GM18511 (cell line): ENCODE data around the gene GH1.
"Not testable (repeated sequence)": the region's sequence is repeated elsewhere in the genome, so short reads cannot be mapped to it uniquely, and the experiment has no call there.

ENCODE experiments used
- ATAC-seq: cut with Tn5 transposase; IDR thresholded peaks from one replicate; pipeline ENCODE4 v1.9.1; 2021; ENCODE audit warnings: mild to moderate bottlenecking, moderate library complexity; ENCODE audit not compliant: unreplicated experiment

Gene GH1

GRCh38 chr17:63901971-63902370 is 16.7 kb downstream of the GH1 start:
- ATAC-seq: not testable (repeated sequence)

DNA sequence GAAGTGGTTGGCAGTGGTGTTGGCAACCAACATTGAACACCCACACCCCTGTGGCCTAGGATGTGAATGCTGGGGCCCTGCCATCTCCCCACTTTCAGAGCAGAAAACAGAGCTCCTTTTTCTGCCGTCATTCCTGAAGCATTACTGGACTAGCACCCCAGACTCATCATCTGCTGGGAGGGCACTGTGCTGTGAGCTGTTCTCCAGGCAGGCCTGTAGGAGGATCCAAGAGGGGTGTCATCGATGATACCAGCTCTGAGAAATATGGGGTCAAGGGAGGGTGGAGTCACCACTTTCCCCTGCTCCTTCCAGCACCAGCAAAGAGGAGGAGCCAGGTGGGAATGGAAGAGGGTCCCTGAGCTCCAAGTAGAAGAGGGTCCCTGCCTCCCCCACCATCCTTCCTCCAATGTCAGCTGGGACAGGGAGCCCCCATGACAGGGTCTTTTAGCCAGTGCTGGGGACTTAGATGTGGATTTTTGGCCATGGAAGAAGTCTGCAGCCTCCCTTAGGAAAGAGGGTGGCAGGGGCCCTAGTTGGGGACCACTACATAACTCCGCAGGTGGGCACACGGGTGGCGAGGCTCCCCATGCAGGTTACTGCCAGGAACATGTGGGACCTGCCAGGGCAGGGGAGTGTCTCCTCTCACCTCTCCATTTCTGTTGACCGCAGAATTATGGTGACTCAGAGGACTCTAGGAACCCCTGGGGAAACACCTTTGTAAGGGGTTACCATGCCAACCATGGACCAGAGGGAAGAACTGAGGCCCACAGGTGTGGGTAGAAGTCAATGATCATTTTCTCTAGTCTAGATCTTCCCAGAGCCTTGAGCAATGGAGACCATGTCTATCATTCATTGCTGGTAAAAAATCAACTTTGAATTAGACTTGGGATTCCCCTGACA is 19.5 kb downstream of the GH1 start:
- ATAC-seq: not testable (repeated sequence)

DNA sequence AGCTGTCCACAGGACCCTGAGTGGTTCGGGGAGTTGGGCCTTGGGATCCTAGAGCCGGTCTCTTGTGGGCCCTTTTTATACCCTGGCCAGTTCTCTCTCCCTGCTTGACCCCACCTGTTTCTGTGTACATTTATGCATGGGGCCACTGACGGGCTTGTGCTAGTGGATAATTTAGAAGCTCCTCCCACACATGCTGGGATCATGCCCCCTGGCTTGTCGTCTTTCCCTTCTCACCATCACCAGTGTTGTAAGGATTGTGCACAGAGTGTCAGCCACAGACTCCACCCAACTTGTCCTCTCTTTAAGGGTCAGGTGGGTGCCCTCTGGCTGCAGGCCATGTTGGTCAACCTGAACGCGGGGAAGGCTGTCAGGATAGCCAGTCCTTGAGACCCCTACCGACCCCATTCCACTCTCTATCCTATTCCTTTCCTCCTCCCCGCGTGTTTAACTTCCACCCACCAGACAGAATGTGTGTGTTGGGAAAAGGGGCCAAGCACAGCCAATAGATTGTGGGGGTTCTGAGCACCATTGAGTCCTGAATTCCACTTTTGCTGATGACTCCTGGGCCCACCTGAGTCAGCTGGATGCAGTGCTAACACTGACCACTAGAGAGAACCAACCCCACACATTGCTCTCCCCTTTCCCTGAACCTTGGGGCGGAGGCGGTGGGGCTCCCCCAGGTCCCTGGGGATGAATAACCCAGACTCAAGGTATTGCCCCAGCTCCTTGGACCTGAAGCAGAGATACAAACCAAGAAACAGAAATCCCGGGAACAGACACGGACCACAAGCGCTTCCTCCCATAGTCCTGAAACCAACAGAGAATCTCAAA is 21.9 kb downstream of the GH1 start, which contains the start of gene CSH1:
CSH1 (minus strand) TSS at position 51 of the 831 bp plus-strand sequence. CDS start 63 bp downstream, outside the sequence.
- not testable (repeated sequence) for ATAC-seq

DNA sequence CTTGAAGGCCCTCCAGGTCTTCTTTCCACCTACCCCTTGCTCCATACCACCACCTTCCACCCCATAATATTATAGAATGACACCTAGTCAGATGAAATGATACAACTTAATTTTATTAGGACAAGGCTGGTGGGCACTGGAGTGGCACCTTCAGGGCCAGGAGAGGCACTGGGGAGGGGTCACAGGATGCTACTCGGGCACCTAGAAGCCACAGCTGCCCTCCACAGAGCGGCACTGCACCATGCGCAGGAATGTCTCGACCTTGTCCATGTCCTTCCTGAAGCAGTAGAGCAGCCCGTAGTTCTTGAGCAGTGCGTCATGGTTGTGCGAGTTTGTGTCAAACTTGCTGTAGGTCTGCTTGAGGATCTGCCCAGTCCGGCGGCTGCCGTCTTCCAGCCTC is 23.8 kb downstream of the GH1 start:
- not testable (repeated sequence) for ATAC-seq

DNA sequence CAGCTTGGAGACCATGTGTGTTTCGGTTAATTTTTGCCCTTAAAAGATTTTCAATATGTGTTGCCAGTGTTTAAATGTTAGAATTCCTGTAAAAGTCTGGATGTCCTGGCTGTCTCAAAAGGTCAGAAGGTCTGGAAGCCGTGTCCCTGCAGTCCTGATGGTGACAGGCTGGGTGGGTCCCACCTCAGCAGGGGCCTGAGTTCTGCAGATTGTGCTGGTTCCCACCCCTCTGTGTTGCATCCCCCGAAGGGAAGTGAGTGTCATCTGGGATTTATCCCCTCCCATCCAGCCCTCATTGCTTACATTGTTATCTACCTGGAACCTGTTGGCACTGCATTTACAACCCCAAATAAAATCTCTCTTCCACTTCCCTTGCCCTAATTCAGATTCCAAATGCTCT is 24.6 kb downstream of the GH1 start:
- not testable (repeated sequence) for ATAC-seq

- not testable (repeated sequence) for ATAC-seq
Measured at GRCh38 chr17:63892316-63893037, 26.2 kb downstream of the GH1 start.

GRCh38 chr17:63889026-63889848 is 29.4 kb downstream of the GH1 start:
- ATAC-seq: not testable (repeated sequence)

GRCh38 chr17:63885119-63885518 is 33.5 kb downstream of the GH1 start:
- not testable (repeated sequence) for ATAC-seq

DNA sequence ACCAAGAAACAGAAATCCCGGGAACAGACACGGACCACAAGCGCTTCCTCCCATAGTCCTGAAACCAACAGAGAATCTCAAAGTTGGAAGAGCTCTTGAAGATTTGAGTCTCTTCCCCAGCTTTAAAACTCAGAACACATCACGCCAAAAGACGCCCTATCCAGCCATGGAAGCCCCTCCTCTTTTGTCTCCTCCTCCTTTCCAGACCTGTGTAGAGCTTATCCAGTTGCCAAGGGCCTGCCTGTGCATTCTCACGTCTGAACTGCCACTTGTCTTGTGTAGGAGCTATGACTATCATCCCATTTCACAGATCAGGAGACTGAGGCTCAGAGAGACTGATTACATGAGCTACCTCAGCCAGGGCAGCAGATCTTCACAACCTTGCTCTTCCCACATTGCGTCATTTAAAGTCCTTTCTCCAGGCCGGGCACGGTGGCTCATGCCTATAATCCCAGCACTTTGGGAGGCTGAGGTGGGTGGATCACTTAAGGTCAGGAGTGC is 36.0 kb downstream of the GH1 start:
- not testable (repeated sequence) for ATAC-seq

GRCh38 chr17:63881935-63882601 is 36.6 kb downstream of the GH1 start, which contains the start of gene GH2:
TSS of gene GH2 (minus strand) at chr17:63881944. CDS start at chr17:63881801, 143 bp downstream.
- ATAC-seq: no peak

GRCh38 chr17:63881337-63881736 is 37.3 kb downstream of the GH1 start:
- not testable (repeated sequence) for ATAC-seq

DNA sequence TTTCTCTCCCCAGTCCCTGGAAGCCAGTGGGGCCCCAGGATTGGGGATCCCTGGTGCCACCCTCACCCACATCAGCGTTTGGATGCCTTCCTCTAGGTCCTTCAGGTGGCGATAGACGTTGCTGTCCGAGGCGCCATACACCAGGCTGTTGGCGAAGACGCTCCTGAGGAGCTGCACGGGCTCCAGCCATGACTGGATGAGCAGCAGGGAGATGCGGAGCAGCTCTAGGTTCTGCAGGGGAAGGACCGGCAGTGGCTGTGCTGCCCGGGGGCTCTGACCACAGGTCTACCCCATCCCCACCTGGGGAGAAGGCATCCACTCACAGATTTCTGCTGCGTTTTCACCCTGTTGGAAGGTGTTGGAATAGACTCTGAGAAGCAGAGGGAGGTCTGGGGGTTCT is 37.9 kb downstream of the GH1 start:
- ATAC-seq: no peak

GRCh38 chr17:63878413-63878812 is 40.2 kb downstream of the GH1 start:
- not testable (repeated sequence) for ATAC-seq

DNA sequence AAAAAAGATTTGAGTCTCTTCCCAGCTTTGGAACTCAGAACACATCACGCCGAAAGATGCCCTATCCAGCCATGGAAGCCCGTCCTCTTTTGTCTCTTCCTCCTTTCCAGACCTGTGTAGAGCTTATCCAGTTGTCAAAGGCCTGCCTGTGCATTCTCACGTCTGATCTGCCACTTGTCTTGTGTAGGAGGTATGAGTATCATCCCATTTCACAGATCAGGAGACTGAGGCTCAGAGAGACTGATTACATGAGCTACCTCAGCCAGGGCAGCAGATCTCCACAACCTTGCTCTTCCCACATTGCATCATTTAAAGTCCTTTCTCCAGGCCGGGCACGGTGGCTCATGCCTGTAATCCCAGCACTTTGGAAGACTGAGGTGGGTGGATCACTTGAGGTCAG is 43.9 kb downstream of the GH1 start:
- not testable (repeated sequence) for ATAC-seq

GRCh38 chr17:63874061-63874626 is 44.5 kb downstream of the GH1 start:
- not testable (repeated sequence) for ATAC-seq

DNA sequence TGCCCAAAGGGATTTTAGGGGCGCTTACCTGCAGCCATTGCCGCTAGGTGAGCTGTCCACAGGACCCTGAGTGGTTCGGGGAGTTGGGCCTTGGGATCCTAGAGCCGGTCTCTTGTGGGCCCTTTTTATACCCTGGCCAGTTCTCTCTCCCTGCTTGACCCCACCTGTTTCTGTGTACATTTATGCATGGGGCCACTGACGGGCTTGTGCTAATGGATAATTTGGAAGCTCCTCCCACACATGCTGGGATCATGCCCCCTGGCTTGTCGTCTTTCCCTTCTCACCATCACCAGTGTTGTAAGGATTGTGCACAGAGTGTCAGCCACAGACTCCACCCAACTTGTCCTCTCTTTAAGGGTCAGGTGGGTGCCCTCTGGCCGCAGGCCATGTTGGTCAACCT is 45.1 kb downstream of the GH1 start, which contains the start of gene CSH2:
CSH2 (minus strand) TSS at position 101 of the 400 bp plus-strand sequence; CDS start at position 38, 63 bp downstream.
- not testable (repeated sequence) for ATAC-seq

DNA sequence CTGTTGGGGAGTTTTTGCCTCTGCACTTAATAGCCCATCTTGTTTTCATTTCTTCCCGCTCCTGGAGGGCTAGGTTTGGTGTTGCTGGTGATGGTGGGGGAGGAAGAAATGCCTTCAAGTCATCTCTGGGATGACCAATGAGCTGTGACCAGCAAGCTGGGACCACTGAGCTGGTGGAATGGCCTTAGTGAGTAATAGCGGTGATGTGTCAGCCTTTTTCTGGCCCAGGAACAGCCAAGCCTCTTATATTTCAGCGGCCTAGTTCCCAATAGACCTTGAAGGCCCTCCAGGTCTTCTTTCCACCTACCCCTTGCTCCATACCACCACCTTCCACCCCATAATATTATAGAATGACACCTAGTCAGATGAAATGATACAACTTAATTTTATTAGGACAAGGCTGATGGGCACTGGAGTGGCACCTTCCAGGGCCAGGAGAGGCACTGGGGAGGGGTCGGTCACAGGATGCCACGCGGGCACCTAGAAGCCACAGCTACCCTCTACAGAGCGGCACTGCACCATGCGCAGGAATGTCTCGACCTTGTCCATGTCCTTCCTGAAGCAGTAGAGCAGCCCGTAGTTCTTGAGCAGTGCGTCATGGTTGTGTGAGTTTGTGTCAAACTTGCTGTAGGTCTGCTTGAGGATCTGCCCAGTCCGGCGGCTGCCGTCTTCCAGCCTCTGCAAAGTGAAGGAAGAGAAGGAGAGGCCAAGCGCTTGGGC is 46.8 kb downstream of the GH1 start:
- ATAC-seq: not testable (repeated sequence)

- ATAC-seq: not testable (repeated sequence)
Measured at GRCh38 chr17:63870292-63870665, 48.4 kb downstream of the GH1 start.
